ENCODE results near the gene DNHD1. TPM values are rescaled to one million over a fixed set of nuclear protein-coding genes. Genes with fewer than 3 reads are reported as not detected.
A peak's percentile ranks its signal among the peaks of the same experiment; 100 is the strongest.

DNHD1 gene
- total and polyA plus RNA-seq, 2 of the 13 experiments (the other 11 are each of a cell fraction or from before 2014, with no cell fraction given) = 2.7 to 9.3 TPM

DNA sequence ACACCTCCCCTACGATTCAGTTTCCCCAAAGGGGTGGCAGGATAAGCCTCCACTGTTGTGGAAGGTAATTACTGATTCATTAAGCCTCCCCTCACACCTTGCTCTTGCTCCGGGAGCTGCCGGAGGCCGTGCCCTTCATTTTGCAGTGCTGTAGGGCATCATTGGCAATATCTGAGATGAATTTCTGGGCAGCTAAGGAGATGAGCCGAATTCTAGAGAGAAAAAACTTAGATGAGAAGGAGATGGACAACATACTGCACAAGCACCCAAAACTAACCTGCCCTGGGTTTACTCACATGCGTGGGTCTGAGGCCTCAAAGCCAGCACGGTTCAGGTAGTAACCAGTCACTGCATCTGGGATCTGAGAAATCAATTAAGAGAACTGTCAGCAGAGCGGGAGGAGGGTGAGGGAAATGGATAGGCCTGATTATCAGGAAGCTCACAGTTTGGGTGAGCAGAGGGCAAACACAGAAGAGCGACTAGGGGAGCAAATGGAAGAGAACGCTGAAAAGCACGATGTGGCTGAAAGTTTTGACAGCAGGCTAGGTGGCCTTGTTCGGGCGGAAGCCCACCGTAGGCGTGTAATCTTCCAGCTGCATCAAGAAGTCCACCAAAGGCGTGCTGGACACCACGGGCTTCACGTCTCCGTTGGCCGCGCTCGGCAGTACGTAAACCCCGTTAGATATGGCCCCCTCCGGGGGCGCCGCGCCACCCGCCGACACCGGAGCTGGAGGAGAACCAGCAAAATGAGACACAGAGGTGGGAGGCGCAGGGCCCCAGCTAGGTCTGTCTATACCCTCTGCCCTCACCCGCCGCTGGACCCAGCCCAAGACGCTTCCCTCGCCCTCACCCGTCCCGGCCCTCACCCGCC is 114.2 kb downstream of the DNHD1 start (continued):
- TF ChIP-seq, protein P1, sequence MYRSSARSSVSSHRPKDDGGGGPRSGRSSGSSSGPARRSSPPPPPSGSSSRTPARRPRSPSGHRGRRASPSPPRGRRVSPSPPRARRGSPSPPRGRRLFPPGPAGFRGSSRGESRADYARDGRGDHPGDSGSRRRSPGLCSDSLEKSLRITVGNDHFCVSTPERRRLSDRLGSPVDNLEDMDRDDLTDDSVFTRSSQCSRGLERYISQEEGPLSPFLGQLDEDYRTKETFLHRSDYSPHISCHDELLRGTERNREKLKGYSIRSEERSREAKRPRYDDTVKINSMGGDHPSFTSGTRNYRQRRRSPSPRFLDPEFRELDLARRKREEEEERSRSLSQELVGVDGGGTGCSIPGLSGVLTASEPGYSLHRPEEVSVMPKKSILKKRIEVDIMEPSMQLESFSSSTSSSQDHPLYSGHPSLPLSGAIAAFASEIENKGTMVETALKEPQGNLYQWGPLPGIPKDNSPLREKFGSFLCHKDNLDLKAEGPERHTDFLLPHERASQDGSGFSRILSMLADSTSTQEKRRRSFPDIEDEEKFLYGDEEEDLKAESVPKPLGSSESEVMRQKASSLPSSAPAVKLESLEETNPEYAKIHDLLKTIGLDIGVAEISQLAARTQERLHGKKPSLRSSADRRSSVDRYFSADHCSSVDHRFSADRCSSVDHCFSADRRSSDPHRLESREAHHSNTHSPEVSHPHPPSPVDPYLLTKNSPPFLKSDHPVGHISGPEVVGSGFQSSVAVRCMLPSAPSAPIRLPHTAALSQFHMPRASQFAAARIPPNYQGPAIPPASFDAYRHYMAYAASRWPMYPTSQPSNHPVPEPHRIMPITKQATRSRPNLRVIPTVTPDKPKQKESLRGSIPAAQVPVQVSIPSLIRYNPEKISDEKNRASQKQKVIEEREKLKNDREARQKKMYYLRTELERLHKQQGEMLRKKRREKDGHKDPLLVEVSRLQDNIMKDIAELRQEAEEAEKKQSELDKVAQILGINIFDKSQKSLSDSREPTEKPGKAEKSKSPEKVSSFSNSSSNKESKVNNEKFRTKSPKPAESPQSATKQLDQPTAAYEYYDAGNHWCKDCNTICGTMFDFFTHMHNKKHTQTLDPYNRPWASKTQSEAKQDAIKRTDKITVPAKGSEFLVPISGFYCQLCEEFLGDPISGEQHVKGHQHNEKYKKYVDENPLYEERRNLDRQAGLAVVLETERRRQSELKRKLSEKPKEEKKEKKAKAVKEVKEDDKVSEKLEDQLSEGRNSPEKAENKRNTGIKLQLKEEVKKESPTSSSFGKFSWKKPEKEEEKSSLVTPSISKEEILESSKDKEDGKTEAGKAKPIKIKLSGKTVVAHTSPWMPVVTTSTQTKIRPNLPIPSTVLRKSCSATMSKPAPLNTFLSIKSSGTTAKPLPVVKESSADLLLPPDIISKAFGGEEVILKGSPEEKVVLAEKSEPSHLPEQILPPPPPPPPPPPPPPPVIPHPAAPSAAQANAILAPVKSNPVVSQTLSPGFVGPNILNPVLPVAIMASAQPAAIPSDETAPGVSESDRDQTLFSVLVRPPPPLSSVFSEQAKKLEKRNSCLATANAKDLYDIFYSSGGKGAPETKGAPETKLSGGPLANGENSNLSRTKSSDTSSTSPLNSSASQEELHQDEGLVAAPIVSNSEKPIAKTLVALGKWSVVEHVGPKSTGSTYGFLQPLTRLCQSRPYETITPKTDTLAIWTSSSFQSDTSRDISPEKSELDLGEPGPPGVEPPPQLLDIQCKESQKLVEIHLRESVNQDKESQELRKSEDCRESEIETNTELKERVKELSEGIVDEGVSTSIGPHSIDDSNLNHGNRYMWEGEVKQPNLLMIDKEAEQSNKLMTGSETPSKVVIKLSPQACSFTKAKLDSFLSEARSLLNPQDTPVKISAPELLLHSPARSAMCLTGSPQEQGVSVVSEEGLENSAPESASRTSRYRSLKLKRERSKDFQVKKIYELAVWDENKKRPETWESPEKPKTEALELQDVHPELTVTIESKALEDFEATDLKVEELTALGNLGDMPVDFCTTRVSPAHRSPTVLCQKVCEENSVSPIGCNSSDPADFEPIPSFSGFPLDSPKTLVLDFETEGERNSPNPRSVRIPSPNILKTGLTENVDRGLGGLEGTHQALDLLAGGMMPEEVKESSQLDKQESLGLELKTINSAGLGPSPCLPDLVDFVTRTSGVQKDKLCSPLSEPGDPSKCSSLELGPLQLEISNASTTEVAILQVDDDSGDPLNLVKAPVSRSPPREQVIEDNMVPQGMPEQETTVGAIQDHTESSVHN (CRISPR knock-in tag; IDR thresholded peaks at IDR 0.05) = no peak
- TF ChIP-seq, protein P2, sequence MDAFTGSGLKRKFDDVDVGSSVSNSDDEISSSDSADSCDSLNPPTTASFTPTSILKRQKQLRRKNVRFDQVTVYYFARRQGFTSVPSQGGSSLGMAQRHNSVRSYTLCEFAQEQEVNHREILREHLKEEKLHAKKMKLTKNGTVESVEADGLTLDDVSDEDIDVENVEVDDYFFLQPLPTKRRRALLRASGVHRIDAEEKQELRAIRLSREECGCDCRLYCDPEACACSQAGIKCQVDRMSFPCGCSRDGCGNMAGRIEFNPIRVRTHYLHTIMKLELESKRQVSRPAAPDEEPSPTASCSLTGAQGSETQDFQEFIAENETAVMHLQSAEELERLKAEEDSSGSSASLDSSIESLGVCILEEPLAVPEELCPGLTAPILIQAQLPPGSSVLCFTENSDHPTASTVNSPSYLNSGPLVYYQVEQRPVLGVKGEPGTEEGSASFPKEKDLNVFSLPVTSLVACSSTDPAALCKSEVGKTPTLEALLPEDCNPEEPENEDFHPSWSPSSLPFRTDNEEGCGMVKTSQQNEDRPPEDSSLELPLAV (CRISPR knock-in tag; conservative IDR thresholded peaks at IDR 0.05; ENCODE audit: low read depth) = no peak
- TF ChIP-seq, protein P3, sequence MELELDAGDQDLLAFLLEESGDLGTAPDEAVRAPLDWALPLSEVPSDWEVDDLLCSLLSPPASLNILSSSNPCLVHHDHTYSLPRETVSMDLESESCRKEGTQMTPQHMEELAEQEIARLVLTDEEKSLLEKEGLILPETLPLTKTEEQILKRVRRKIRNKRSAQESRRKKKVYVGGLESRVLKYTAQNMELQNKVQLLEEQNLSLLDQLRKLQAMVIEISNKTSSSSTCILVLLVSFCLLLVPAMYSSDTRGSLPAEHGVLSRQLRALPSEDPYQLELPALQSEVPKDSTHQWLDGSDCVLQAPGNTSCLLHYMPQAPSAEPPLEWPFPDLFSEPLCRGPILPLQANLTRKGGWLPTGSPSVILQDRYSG (CRISPR knock-in tag; IDR thresholded peaks at IDR 0.05) = no peak
- TF ChIP-seq NKX3-1 (CRISPR knock-in tag; IDR thresholded peaks at IDR 0.05) (0 out of 2 replicates have a peak, but pooled peaks have one; percentile 21), BCL6 (CRISPR knock-in tag; IDR thresholded peaks at IDR 0.05) (no peak), ZNF703 (CRISPR knock-in tag; IDR thresholded peaks at IDR 0.05; ENCODE audit: borderline replicate concordance) (no peak), ZIK1 (CRISPR knock-in tag; IDR thresholded peaks at IDR 0.05; ENCODE audit: borderline replicate concordance, low read depth) (0 out of 2 replicates have a peak, but pooled peaks have one; percentile 20), ZNF263 (CRISPR knock-in tag; IDR thresholded peaks at IDR 0.05) (0 out of 2 replicates have a peak, but pooled peaks have one; percentile 20), ZNF543 (CRISPR knock-in tag; IDR thresholded peaks at IDR 0.05) (no peak), ZNF343 (CRISPR knock-in tag; IDR thresholded peaks at IDR 0.05) (0 out of 2 replicates have a peak, but pooled peaks have one; percentile 7), MTF2 (CRISPR knock-in tag; IDR thresholded peaks at IDR 0.05; ENCODE audit: borderline replicate concordance) (no peak), ZNF30 (CRISPR knock-in tag; IDR thresholded peaks at IDR 0.05) (no peak), ZNF546 (CRISPR knock-in tag; conservative IDR thresholded peaks at IDR 0.05) (0 out of 2 replicates have a peak, but pooled peaks have one; percentile 3), SUZ12 (IDR thresholded peaks at IDR 0.05; ENCODE audit: low read depth, low read length) (no peak)
- TF ChIP-seq, protein P4, sequence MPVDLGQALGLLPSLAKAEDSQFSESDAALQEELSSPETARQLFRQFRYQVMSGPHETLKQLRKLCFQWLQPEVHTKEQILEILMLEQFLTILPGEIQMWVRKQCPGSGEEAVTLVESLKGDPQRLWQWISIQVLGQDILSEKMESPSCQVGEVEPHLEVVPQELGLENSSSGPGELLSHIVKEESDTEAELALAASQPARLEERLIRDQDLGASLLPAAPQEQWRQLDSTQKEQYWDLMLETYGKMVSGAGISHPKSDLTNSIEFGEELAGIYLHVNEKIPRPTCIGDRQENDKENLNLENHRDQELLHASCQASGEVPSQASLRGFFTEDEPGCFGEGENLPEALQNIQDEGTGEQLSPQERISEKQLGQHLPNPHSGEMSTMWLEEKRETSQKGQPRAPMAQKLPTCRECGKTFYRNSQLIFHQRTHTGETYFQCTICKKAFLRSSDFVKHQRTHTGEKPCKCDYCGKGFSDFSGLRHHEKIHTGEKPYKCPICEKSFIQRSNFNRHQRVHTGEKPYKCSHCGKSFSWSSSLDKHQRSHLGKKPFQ (CRISPR knock-in tag; IDR thresholded peaks at IDR 0.05; ENCODE audit: insufficient replicate concordance) = no peak

All from HepG2 (cell line).